Testis (tissue), 3 donors: ENCODE data around the gene ADAM17. TPM values are rescaled to one million over a fixed set of nuclear protein-coding genes. Genes with fewer than 3 reads are reported as not detected.

Experiments
- DNase-seq: peaks from one replicate; pipeline ENCODE4 v3.0.0-alpha.2; 2019
- H3K27ac ChIP-seq, 2 donors: fragments of 200-600 bp; sonication (generic); one replicate each; pipeline ENCODE4 v1.5.1; 2019
- H3K27me3 ChIP-seq: fragments of 200-600 bp; sonication (generic); one replicate; pipeline ENCODE4 v1.5.1; 2019
- H3K36me3 ChIP-seq: fragments of 200-600 bp; sonication (generic); one replicate; pipeline ENCODE4 v1.5.1; 2017; ENCODE audit warnings: low read depth; ENCODE audit errors: missing control alignments
- H3K4me1 ChIP-seq: fragments of 200-600 bp; sonication (generic); one replicate; pipeline ENCODE4 v1.5.1; 2019
- H3K4me3 ChIP-seq, 2 donors: fragments of 200-600 bp; sonication (generic); one replicate each; pipeline ENCODE4 v1.5.1; 2017 to 2019
- H3K9me3 ChIP-seq: fragments of 200-600 bp; sonication (generic); one replicate; pipeline ENCODE4 v1.5.1; 2017
- CTCF ChIP-seq, 3 experiments: fragments of 450-650 bp in 2 of 3; fragments of 200-600 bp in 1 of 3; sonication (generic) in 1 of 3; IDR thresholded peaks; one replicate each; pipeline ENCODE4 v1.5.1; 2016 to 2019; ENCODE audit warnings: antibody characterized with exemption in 3 of 3, mild to moderate bottlenecking in 2 of 3, moderate library complexity in 1 of 3
- POLR2A ChIP-seq: fragments of 450-650 bp; IDR thresholded peaks from one replicate; pipeline ENCODE4 v1.6.1; 2017; ENCODE audit warnings: antibody characterized with exemption, mild to moderate bottlenecking, moderate library complexity
- WGBS, 2 donors: methylation state at CpG; one replicate each; pipeline ENCODE4 v1.1.5; 2018; 5-methylcytosine and 5-hydroxymethylcytosine counted together
- intact Hi-C: fragments of 100-400 bp; cut with DNase I; formaldehyde crosslinking; loops from one replicate; pipeline ENCODE4 v1.15.1; 2023; ENCODE audit warnings: low total_unique reads
- polyA plus RNA-seq: library from polyadenylated mRNA; stranded (reverse); fragments of 350-450 nt; fragmentation: Illumina TruSeq; extraction: RNeasy Lipid Tissue Mini Kit (QIAGEN cat#74804); gene quantifications from one replicate; pipeline ENCODE4 v1.2.3, GENCODE V29; 2014; ENCODE audit warnings: low read depth, low replicate concordance; ENCODE audit not compliant: insufficient read depth
- total RNA-seq, 2 donors: library from RNA; depleted of rRNA; stranded (reverse); fragments of >200 nt; gene quantifications; one replicate each; pipeline ENCODE4 v1.2.3, GENCODE V29; 2016

ADAM17 gene
- total and polyA plus RNA-seq, 3 donors from 2014 or later, result 37.0 to 66.9 (median 61.6) TPM

GRCh38 chr2:9498210-9498609, 57.4 kb downstream of the ADAM17 start:
- Histone ChIP-seq H3K4me1 (no peaks in the 10 kb centered on the region), H3K27me3 (no peaks in the 10 kb centered on the region), H3K9me3 (no peaks in the 10 kb centered on the region), H3K36me3 (no peaks in the 10 kb centered on the region), H3K4me3 (no peak overlapping the region), H3K27ac (no peak overlapping the region)
- intact Hi-C loops, result no loop called here
- WGBS, 2 donors, result 45 to 59% methylated on average over 1 of the region's 1 CpG
- no peak for TF ChIP-seq POLR2A
- DNase-seq, result no peak

- H3K27ac ChIP-seq, result no peak overlapping the region
- no peaks in the 10 kb centered on the region for H3K36me3 ChIP-seq
- DNase-seq, result no peak
- WGBS, 2 donors, result 91 to 100% methylated on average over 3 to 4 of the region's 4 CpGs
- no peaks in the 10 kb centered on the region for H3K9me3 ChIP-seq
- H3K4me1 ChIP-seq, result no peaks in the 10 kb centered on the region
- no peak overlapping the region for H3K4me3 ChIP-seq
- TF ChIP-seq POLR2A, result no peak
- TF ChIP-seq CTCF (IDR thresholded peaks at IDR 0.05), result no peak
- H3K27me3 ChIP-seq, result no peaks in the 10 kb centered on the region
- intact Hi-C loops, result no loop called here
Observed at GRCh38 chr2:9497017-9497416, 58.6 kb downstream of the ADAM17 start.

- Histone ChIP-seq H3K9me3 (no peaks in the 10 kb centered on the region), H3K4me1 (no peaks in the 10 kb centered on the region), H3K4me3 (no peak overlapping the region), H3K27me3 (no peaks in the 10 kb centered on the region), H3K27ac (no peak overlapping the region), H3K36me3 (no peaks in the 10 kb centered on the region)
- no peak for TF ChIP-seq CTCF (IDR thresholded peaks at IDR 0.05)
- no peak for TF ChIP-seq POLR2A
- intact Hi-C loops, result no loop called here
- 82 to 83% methylated on average over 1 of the region's 1 CpG for WGBS, 2 donors
- DNase-seq, result no peak
Observed at GRCh38 chr2:9494081-9494480, 61.5 kb downstream of the ADAM17 start.

- Histone ChIP-seq H3K9me3 (no peaks in the 10 kb centered on the region), H3K4me3 (no peak overlapping the region), H3K36me3 (no peaks in the 10 kb centered on the region), H3K27ac (no peak overlapping the region), H3K4me1 (peaks cover 3% of the 10 kb centered on the region), H3K27me3 (no peaks in the 10 kb centered on the region)
- TF ChIP-seq CTCF (IDR thresholded peaks at IDR 0.05) (no peak), POLR2A (no peak)
- intact Hi-C loops, result no loop called here
- WGBS, 2 donors, result 72 to 82% methylated on average over 3 of the region's 3 CpGs
- no peak for DNase-seq
Observed at GRCh38 chr2:9493478-9493877, 62.2 kb downstream of the ADAM17 start.

- no peaks in the 10 kb centered on the region for H3K36me3 ChIP-seq
- 58 to 71% methylated on average over 2 of the region's 2 CpGs for WGBS, 2 donors
- intact Hi-C loops, result no loop called here
- no peak overlapping the region for H3K27ac ChIP-seq
- no peak for DNase-seq
- TF ChIP-seq POLR2A (no peak), CTCF (IDR thresholded peaks at IDR 0.05) (no peak)
- H3K9me3 ChIP-seq, result no peaks in the 10 kb centered on the region
- peaks cover 3% of the 10 kb centered on the region for H3K4me1 ChIP-seq
- no peaks in the 10 kb centered on the region for H3K27me3 ChIP-seq
- no peak overlapping the region for H3K4me3 ChIP-seq
Observed at GRCh38 chr2:9492927-9493326, 62.7 kb downstream of the ADAM17 start.
